ENCODE results near the gene PLEKHA5.

PLEKHA5 gene

DNA sequence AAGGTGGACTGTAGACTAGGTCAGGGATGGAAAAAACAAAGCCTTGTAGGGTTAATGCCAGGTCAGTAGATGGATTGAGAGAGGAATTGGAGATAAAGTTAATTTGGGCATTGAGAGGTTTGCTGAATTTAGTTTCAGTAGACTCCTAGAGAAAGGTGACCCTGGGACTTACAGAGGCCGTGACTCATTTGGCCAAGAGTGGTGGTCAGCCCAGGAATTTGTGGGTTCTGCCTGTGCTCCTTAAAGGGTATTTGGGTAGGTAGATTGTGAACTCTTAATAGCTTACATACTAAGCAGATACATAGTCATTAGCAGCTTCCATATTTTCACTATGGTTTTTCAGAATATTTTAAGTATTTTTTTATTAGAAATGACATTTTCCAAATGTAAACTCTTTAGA, 21.8 kb downstream of the PLEKHA5 start:
- Histone ChIP-seq H3K4me1 (ENCODE audit: low read length) (peaks cover 5% of the 10 kb centered on the region), H3K27me3 (ENCODE audit: low read depth, low read length) (no peaks in the 10 kb centered on the region), H3K36me3 (replicated peaks; ENCODE audit: low read depth, low read length) (no peaks in the 10 kb centered on the region), H3K4me2 (ENCODE audit: low read length) (no peak overlapping the region), H2AFZ (ENCODE audit: low read depth, low read length) (no peak overlapping the region), H3K79me2 (ENCODE audit: low read length) (no peaks in the 10 kb centered on the region), H4K20me1 (ENCODE audit: insufficient read depth, low read length) (no peaks in the 10 kb centered on the region), H3K9me3 (ENCODE audit: insufficient read depth, low read length) (no peaks in the 10 kb centered on the region), H3K4me3 (ENCODE audit: low read length) (no peak overlapping the region), H3K9ac (ENCODE audit: low read length) (no peak overlapping the region), H3K27ac (ENCODE audit: low read length) (no peak overlapping the region)
- TF ChIP-seq EZH2phosphoT487 (IDR thresholded peaks at IDR 0.05; ENCODE audit: low read depth) = no peak
- TF ChIP-seq, protein P1, sequence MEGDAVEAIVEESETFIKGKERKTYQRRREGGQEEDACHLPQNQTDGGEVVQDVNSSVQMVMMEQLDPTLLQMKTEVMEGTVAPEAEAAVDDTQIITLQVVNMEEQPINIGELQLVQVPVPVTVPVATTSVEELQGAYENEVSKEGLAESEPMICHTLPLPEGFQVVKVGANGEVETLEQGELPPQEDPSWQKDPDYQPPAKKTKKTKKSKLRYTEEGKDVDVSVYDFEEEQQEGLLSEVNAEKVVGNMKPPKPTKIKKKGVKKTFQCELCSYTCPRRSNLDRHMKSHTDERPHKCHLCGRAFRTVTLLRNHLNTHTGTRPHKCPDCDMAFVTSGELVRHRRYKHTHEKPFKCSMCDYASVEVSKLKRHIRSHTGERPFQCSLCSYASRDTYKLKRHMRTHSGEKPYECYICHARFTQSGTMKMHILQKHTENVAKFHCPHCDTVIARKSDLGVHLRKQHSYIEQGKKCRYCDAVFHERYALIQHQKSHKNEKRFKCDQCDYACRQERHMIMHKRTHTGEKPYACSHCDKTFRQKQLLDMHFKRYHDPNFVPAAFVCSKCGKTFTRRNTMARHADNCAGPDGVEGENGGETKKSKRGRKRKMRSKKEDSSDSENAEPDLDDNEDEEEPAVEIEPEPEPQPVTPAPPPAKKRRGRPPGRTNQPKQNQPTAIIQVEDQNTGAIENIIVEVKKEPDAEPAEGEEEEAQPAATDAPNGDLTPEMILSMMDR (IDR thresholded peaks at IDR 0.05; ENCODE audit: low read depth, low read length) = no peak

DNA sequence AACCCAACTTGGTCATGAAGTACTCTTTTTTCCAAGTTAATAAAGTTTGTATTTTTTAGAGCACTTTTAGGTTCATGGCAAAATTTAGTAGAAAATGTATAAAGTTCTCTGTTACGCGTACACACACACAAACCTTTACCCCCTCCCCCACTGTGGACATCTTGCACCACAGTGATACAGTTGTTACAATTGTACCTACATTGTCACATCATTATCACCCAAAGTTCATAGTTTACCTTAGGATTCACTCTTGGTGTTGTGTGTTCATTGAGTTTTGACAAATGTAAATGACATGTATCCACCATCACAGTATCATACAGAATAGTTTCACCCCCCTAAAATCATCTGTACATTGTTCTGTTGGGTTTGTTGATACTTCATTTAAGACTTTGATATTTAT, 23.9 kb downstream of the PLEKHA5 start:
- Histone ChIP-seq H4K20me1 (ENCODE audit: insufficient read depth, low read length) (no peaks in the 10 kb centered on the region), H3K4me1 (ENCODE audit: low read length) (peaks cover 5% of the 10 kb centered on the region), H3K4me2 (ENCODE audit: low read length) (no peak overlapping the region), H3K27me3 (ENCODE audit: low read depth, low read length) (no peaks in the 10 kb centered on the region), H3K4me3 (ENCODE audit: low read length) (no peak overlapping the region), H2AFZ (ENCODE audit: low read depth, low read length) (no peak overlapping the region), H3K27ac (ENCODE audit: low read length) (no peak overlapping the region), H3K79me2 (ENCODE audit: low read length) (no peaks in the 10 kb centered on the region), H3K9me3 (ENCODE audit: insufficient read depth, low read length) (no peaks in the 10 kb centered on the region), H3K36me3 (replicated peaks; ENCODE audit: low read depth, low read length) (no peaks in the 10 kb centered on the region), H3K9ac (ENCODE audit: low read length) (no peak overlapping the region)
- TF ChIP-seq EZH2phosphoT487 (IDR thresholded peaks at IDR 0.05; ENCODE audit: low read depth) = no peak
- TF ChIP-seq, protein P1 (IDR thresholded peaks at IDR 0.05; ENCODE audit: low read depth, low read length) = no peak

DNA sequence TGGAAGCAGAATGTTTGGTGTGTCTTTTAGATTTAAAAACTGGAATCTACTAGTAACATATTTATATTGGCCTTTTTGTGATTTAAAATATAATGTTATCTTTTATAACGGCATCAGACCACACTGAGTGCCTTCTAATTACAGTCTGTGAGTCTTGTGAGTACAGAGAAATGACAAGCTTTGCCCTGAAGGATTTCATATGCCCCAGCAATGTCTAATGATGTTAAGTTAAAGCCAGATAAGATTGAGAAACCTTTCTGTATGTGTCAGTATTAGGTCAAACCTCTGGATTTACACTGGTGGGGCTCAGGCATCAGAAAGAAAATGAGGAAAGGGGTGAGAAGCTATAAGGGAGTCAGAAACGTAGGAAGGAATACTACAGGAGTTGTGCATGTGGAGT, 25.2 kb downstream of the PLEKHA5 start:
- no peaks in the 10 kb centered on the region for H3K27me3 ChIP-seq (ENCODE audit: low read depth, low read length)
- no peak overlapping the region for H3K27ac ChIP-seq (ENCODE audit: low read length)
- H3K9me3 ChIP-seq (ENCODE audit: insufficient read depth, low read length) = no peaks in the 10 kb centered on the region
- H3K36me3 ChIP-seq (replicated peaks; ENCODE audit: low read depth, low read length) = no peaks in the 10 kb centered on the region
- no peak overlapping the region for H3K9ac ChIP-seq (ENCODE audit: low read length)
- no peaks in the 10 kb centered on the region for H3K4me1 ChIP-seq (ENCODE audit: low read length)
- no peak overlapping the region for H3K4me3 ChIP-seq (ENCODE audit: low read length)
- H3K4me2 ChIP-seq (ENCODE audit: low read length) = no peak overlapping the region
- no peak overlapping the region for H2AFZ ChIP-seq (ENCODE audit: low read depth, low read length)
- no peaks in the 10 kb centered on the region for H3K79me2 ChIP-seq (ENCODE audit: low read length)
- H4K20me1 ChIP-seq (ENCODE audit: insufficient read depth, low read length) = no peaks in the 10 kb centered on the region
- TF ChIP-seq, protein P1 (IDR thresholded peaks at IDR 0.05; ENCODE audit: low read depth, low read length) = no peak
- TF ChIP-seq EZH2phosphoT487 (IDR thresholded peaks at IDR 0.05; ENCODE audit: low read depth) = no peak

DNA sequence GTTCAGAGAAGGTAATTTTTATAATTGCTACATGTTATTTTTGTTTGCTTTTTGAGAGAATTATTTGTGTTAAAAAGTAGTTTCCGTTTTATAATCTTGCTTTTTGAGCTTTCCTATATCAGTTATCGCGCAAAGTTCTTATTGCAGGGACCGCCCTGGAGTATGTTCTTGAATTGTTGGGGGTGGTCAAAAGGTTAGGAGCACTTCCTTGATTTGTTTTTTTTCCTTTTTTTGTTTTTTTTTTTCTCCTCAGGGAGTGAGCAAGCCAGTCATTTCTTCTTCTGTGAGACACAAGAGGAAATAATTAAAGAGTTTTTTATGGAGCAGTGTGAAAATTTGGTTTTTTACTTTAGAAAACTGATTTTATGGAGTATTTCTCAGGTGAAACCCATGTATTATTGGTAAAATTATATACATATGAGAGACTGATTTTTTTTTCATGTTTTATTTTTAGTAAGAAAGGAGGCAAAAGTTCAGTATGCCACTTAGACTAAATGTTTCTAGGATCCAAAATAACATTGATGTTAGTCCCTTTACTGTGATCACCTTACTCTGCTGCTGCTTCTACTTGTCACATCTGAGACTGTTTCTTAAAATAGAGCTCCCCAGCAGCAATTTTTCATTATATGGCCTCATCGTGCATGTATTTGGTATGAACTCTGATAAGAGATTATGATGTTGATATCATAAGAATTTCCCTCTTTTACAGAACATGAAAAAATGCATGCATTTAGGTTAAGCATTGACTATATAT, 26.6 kb downstream of the PLEKHA5 start:
- Histone ChIP-seq H3K9me3 (ENCODE audit: insufficient read depth, low read length) (no peaks in the 10 kb centered on the region), H3K79me2 (ENCODE audit: low read length) (no peaks in the 10 kb centered on the region), H3K4me1 (ENCODE audit: low read length) (no peaks in the 10 kb centered on the region), H3K27ac (ENCODE audit: low read length) (no peak overlapping the region), H3K9ac (ENCODE audit: low read length) (no peak overlapping the region), H3K4me3 (ENCODE audit: low read length) (no peak overlapping the region), H4K20me1 (ENCODE audit: insufficient read depth, low read length) (no peaks in the 10 kb centered on the region), H3K36me3 (replicated peaks; ENCODE audit: low read depth, low read length) (no peaks in the 10 kb centered on the region), H3K27me3 (ENCODE audit: low read depth, low read length) (no peaks in the 10 kb centered on the region), H3K4me2 (ENCODE audit: low read length) (no peak overlapping the region), H2AFZ (ENCODE audit: low read depth, low read length) (no peak overlapping the region)
- TF ChIP-seq, protein P1 (IDR thresholded peaks at IDR 0.05; ENCODE audit: low read depth, low read length) = no peak
- TF ChIP-seq EZH2phosphoT487 (IDR thresholded peaks at IDR 0.05; ENCODE audit: low read depth) = no peak

Measured in OCI-LY3 (cell line).